ENCODE data around the gene ATRIP. TPM values are rescaled to one million over a fixed set of nuclear protein-coding genes. Genes with fewer than 3 reads are reported as not detected.

ATRIP gene
- total and polyA plus RNA-seq, 10 of the 15 experiments (the other 5 are each of a cell fraction or from before 2014, with no cell fraction given): 1.4 to 16.0 (median 10.1) TPM

DNA sequence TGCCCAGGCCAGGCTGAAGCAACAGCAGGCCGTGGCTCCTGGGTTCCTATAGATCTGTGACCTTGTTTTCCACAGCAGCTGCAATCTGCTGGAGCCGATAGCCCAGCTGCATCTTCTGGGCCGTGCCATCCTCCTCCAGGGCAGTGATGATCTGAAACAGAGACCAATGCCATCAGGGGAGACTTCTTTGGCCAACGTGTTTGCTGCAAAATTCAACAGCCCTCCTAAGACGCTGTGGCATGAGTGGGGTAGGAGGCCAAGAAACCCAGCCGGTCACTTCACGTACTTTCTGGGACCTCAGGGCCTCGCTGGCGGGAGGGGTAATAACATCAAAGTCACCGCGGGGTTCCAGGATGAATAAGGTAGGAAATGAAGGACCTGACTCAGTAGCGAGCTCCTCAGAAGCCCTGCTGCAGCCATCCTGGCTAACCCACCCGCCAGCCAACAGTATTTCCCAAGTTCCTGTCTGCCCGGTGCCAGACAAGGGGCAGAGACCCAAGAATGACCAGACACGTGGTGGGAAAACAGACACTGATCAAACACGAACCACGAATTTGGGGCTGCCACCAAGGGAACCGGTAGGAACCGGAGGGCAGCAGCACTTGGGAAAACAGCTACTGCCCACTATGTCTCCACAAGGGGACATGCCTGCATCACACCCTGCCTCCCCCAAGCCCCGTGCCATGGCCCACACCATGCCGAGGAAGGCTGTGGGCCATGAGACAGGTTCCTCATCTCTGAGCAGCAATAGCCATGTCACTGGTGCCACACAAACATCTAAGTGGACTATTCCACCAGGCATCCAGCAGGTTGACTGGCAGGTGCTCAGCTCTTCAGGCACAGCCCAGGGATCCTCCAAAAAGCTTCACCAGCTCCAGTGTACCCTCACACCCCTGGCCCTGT, 41.8 kb upstream of the ATRIP start:
- Histone ChIP-seq H3K9ac (ENCODE audit: control insufficient read depth, insufficient read depth, low read length) (no peak overlapping the region), H3K4me2 (ENCODE audit: control insufficient read depth, insufficient read depth) (no peak overlapping the region), H3K4me1 (ENCODE audit: control insufficient read depth, insufficient read depth, low read length) (no peaks in the 10 kb centered on the region), H3K27ac (ENCODE audit: control insufficient read depth, insufficient read depth) (no peak overlapping the region), H2AFZ (ENCODE audit: control insufficient read depth, low read depth, low read length) (no peak overlapping the region), H3K79me2 (ENCODE audit: control insufficient read depth, insufficient read depth, low read length) (no peaks in the 10 kb centered on the region), H3K4me3 (no peak overlapping the region), H3K9me3 (replicated peaks; ENCODE audit: control insufficient read depth, insufficient read depth, low read length) (no peaks in the 10 kb centered on the region), H3K36me3 (ENCODE audit: control insufficient read depth in 2 of 2, insufficient read depth in 2 of 2, low read length in 1 of 2) (no peaks in the 10 kb centered on the region), H4K20me1 (ENCODE audit: control insufficient read depth, insufficient read depth) (no peaks in the 10 kb centered on the region), H3K27me3 (replicated peaks in 1 of 2; ENCODE audit: control insufficient read depth in 2 of 2, insufficient read depth in 2 of 2, low read length in 1 of 2) (no peaks in the 10 kb centered on the region)
- ChIA-PET POLR2A (no interaction called here), SMC1A (ENCODE audit: uncharacterized antibody, unreplicated experiment) (interaction anchor here (8.0 kb wide), 1 partner anchor 31 kb away, joined by 287 read pairs; the partner anchor contains the start of genes CCDC51 and TMA7), CTCF (interaction anchor here (1.1 to 22.0 kb wide), 3 partner anchors 32 to 231 kb away, joined by 3 to 757 read pairs (median 3); partner anchors contain the start of genes CCDC51, SLC26A6 and TMA7), RAD21 (ENCODE audit: unreplicated experiment) (interaction anchor here (0.7 to 2.3 kb wide), 2 partner anchors 31 to 35 kb away, joined by 3 to 13 read pairs; partner anchors contain the start of genes CCDC51 and TMA7)
- in situ Hi-C loops (cut with MboI): loop anchor here (5.0 kb wide), 1 partner anchor 33 kb away; no protein-coding TSS in a partner anchor
- no peak for ATAC-seq
- TF ChIP-seq, protein P1, sequence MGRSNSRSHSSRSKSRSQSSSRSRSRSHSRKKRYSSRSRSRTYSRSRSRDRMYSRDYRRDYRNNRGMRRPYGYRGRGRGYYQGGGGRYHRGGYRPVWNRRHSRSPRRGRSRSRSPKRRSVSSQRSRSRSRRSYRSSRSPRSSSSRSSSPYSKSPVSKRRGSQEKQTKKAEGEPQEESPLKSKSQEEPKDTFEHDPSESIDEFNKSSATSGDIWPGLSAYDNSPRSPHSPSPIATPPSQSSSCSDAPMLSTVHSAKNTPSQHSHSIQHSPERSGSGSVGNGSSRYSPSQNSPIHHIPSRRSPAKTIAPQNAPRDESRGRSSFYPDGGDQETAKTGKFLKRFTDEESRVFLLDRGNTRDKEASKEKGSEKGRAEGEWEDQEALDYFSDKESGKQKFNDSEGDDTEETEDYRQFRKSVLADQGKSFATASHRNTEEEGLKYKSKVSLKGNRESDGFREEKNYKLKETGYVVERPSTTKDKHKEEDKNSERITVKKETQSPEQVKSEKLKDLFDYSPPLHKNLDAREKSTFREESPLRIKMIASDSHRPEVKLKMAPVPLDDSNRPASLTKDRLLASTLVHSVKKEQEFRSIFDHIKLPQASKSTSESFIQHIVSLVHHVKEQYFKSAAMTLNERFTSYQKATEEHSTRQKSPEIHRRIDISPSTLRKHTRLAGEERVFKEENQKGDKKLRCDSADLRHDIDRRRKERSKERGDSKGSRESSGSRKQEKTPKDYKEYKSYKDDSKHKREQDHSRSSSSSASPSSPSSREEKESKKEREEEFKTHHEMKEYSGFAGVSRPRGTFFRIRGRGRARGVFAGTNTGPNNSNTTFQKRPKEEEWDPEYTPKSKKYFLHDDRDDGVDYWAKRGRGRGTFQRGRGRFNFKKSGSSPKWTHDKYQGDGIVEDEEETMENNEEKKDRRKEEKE (IDR thresholded peaks at IDR 0.05): no peak
- no peak for DNase-seq (ENCODE audit: low read depth, low spot score)
- no TSS peak for BruUV-seq (replicated peaks)
- 38% methylated on average over 21 of the region's 21 CpGs for WGBS (ENCODE audit: insufficient coverage, insufficient replicate concordance, low lambda C conversion rate, missing lambda C conversion rate)
- no peak for FAIRE-seq
- intact Hi-C loops (cut with micrococcal nuclease; ENCODE audit: unreplicated experiment): no loop called here

Data from GM12878 (cell line).